ENCODE measurements around the gene COCH.

Gene COCH

GRCh38 chr14:30903285-30904124 lies 29.1 kb downstream of the COCH start:
- H3K27ac Mint-ChIP-seq, result no peak overlapping the region
- DNase-seq, result no peak
- no peaks in the 10 kb centered on the region for H3K9me3 Mint-ChIP-seq
- no peak overlapping the region for H3K4me3 Mint-ChIP-seq
- peaks cover 43% of the 10 kb centered on the region for H3K36me3 Mint-ChIP-seq (ENCODE audit: low read depth)
- H3K27me3 Mint-ChIP-seq (ENCODE audit: low read depth, poor library complexity), result no peaks in the 10 kb centered on the region
- TF ChIP-seq CTCF (IDR thresholded peaks at IDR 0.05), result no peak
- no peaks in the 10 kb centered on the region for H3K4me1 Mint-ChIP-seq

- Mint-ChIP-seq H3K4me1 (no peaks in the 10 kb centered on the region), H3K27ac (no peak overlapping the region), H3K36me3 (ENCODE audit: low read depth) (peaks cover 37% of the 10 kb centered on the region), H3K27me3 (ENCODE audit: low read depth, poor library complexity) (no peaks in the 10 kb centered on the region), H3K4me3 (no peak overlapping the region), H3K9me3 (no peaks in the 10 kb centered on the region)
- no peak for TF ChIP-seq CTCF (IDR thresholded peaks at IDR 0.05)
- DNase-seq, result no peak
These were observed 32.6 kb downstream of the COCH start for GRCh38 chr14:30906752-30907658.

GRCh38 chr14:30907659-30908057 lies 33.3 kb downstream of the COCH start:
- no peaks in the 10 kb centered on the region for H3K4me1 Mint-ChIP-seq
- H3K9me3 Mint-ChIP-seq, result no peaks in the 10 kb centered on the region
- H3K4me3 Mint-ChIP-seq, result no peak overlapping the region
- DNase-seq, result no peak
- H3K36me3 Mint-ChIP-seq (ENCODE audit: low read depth), result peaks cover 31% of the 10 kb centered on the region
- H3K27ac Mint-ChIP-seq, result no peak overlapping the region
- no peaks in the 10 kb centered on the region for H3K27me3 Mint-ChIP-seq (ENCODE audit: low read depth, poor library complexity)
- TF ChIP-seq CTCF (IDR thresholded peaks at IDR 0.05), result no peak

- no peak for TF ChIP-seq CTCF (IDR thresholded peaks at IDR 0.05)
- peaks cover 30% of the 10 kb centered on the region for H3K36me3 Mint-ChIP-seq (ENCODE audit: low read depth)
- no peaks in the 10 kb centered on the region for H3K4me1 Mint-ChIP-seq
- DNase-seq, result no peak
- H3K27me3 Mint-ChIP-seq (ENCODE audit: low read depth, poor library complexity), result no peaks in the 10 kb centered on the region
- H3K4me3 Mint-ChIP-seq, result no peak overlapping the region
- H3K27ac Mint-ChIP-seq, result no peak overlapping the region
- no peaks in the 10 kb centered on the region for H3K9me3 Mint-ChIP-seq
These were observed 34.5 kb downstream of the COCH start for GRCh38 chr14:30908826-30909225.

- Mint-ChIP-seq H3K4me3 (no peak overlapping the region), H3K27me3 (ENCODE audit: low read depth, poor library complexity) (no peaks in the 10 kb centered on the region), H3K36me3 (ENCODE audit: low read depth) (peaks cover 32% of the 10 kb centered on the region), H3K27ac (no peak overlapping the region), H3K4me1 (no peaks in the 10 kb centered on the region), H3K9me3 (no peaks in the 10 kb centered on the region)
- no peak for DNase-seq
- TF ChIP-seq CTCF (IDR thresholded peaks at IDR 0.05), result no peak
These were observed 40.5 kb downstream of the COCH start for GRCh38 chr14:30914812-30915211.

All from nephron progenitor cell (in vitro differentiated cells).